ENCODE data around the gene DLG4.
A peak's percentile ranks its signal among the peaks of the same experiment; 100 is the strongest.
"Not testable (repeated sequence)": the region's sequence is repeated elsewhere in the genome, so short reads cannot be mapped to it uniquely, and the experiment has no call there.

Gene DLG4

DNA sequence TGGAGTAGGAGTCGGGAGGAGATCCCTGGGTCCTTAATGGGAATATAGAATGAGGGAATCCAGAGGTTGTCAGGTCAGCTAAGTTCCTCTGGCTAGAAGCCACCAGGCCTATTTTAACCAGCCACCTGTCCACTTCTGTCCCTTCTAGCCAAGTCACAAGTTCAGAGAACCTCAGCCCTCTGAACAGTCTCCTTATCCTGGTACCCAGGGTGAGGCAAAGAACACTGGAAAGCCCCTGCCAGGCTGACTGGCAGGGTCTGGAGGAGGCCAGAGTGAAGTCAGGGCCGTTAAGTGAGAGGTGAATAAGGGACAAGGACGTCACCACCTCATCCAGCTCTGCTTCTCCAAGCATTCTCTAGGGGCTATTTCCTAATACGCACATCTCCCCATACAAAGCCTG is 29.2 kb upstream of the DLG4 start:
- DNase-seq = no peak

DNA sequence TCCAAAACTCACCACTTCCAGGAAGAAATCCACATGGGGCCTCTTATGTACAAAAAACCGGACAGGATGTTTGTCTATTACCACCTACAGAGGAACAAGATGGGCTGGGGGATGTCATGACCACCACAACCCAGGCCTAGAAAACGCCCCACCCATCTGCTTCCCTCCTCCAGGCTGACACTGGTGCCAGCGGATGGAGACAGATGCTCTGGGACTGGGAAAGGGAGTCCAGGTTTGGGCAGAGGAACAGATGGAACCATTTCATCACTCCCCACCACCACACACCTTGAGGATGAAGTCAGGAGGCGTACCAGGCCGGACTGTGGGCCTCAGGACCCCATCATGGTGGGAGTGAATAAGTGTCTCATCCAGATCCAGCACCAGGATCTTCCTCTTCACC is 27.1 kb upstream of the DLG4 start:
- no peak for DNase-seq

DNA sequence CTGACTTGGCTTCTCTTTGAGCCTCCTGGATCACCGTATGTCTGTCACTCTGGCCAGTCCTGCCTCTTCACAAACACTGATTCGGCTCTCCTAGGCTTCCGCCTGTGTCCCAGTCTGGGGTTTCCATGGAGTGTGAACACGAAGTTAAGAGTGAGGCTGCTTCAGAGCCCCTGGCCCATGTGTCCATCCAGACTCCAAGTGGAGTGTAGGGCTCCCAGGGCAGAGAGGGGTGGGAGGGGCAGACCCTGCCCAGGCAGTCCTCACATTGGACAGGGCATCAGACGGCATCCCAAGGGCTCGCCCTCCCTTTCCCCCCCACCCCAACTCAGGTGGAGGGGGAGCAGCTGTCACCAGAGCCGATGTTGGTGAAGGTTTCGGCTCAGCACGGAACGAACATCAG is 24.2 kb upstream of the DLG4 start:
- not testable (repeated sequence) for DNase-seq

DNA sequence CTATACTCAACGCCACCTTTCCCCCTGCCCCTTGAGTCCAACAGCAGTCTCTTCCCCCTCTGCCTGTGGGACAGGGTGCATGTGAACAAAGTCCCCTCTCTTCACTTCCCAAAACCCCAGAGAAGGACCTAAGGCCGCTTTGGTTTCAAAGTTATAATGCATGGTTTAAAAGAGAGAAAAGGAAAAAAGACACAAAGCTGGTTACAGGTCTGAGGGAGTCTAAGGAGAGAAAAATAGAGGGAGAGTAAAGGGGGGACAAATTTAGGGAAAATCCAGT is 23.8 kb upstream of the DLG4 start:
- no peak for DNase-seq

DNA sequence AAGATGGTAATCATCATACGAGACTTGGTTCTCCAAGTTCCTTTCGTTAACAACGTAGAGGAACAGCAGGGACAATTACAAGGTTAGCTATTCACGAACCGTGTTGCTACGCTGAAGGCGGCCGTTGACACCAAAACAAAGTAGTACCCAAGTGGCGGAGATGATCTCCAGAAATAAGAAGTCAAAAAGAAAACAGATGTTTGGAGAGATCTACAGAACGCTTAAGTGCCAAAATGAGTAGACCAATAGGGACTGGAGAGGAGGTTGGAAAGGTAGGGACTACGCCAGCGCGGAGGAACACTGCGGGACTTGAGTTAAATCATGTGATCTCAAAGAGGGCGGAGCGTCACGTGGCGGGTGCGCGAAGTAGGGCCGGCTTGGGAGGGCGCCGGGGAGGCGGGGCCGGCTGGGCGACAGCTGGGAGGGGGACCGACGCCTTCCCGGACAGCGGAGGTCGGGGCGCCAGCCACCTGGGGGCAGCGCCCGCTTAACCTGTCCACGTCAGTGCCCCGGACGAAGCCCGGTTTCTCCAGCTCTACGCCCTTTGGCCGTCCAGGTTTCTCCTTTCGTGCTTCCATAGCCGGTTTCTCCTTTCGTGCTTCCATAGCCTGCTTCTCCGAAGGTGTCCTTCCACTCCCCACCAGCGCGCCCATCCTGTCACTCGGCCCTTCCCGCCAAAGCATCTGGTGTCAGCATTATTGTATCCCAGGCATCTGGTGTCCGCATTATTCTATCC is 23.2 kb upstream of the DLG4 start:
- peak; percentile 71 to 93 for DNase-seq

DNA sequence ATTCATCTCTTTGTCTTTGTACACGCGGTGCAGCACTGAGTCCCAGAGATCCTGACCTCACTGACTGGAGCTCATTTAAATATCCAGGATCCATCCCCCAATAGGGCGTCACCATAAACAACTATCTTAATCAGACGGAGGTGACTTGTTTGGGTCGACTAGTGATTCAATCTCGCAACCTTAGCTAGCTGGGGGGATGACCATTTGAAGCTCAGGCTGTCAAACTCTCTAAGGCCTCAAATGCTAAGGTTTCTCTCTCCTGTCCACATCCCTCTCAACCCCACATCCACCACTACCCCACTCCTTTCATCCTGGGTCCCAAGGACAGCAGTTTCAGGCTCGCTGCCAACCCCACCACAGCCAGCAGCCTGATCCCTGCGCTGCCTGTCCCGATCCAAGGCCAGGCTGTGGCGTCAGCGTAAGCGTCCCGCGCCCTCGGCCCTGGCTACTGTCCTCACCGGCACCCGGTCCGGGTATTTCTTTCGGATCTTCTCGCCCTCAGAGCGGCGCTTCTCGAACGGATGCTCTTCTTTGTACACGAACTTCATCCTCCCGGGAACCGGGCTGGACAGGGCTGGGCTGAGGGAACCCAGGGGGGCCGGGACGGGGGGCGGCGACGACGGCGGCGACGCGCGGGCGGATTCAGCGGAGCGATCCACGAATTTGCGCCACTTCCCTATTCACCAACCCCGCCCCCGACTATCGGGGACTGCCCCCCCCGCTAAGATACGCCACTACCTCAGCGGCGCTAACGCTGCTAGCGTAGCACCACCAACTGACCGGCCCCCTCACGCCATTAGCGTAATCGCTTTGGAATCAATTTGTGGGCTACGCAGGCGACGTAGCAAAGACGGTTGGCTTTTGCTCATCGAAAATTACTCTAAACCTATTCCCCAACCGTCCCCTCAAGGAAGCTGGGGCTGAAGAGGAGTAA is 22.4 kb upstream of the DLG4 start, which contains the start of gene GABARAP:
TSS of gene GABARAP (minus strand) at position 667 of the 934 bp plus-strand sequence. CDS start at position 548, 119 bp downstream.
- DNase-seq = peak; percentile 59 to 80

DNA sequence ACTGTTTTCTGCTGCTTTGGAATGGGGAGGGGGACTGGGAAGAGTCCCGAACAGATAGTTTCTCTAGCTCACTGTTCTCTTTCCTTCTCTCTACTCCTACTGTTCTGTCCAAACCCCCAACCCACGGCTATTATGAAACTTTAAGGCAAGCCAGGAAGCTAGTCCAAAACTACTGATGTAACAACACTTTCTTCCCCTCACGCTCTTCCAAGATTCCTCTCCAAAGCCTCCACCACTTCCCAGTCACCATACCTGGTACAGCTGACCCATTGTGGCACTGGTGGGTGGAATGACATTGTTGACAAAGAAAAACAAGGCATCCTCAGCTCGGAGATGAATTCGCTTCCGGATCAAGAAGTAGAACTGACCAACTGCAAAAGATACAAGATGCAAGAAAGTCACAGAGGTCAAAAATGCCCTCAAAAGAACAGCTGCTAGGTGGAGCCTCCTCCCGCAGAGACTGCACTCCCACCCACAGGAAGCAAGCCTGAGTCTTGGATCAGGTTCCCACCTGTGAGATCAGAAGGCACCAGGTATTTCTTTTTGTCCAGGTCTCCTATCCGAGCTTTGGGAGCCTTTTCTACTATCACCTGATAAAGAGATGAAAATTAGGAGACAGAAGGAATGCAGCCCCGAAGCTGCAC is 21.6 kb upstream of the DLG4 start:
- no peak for DNase-seq

DNA sequence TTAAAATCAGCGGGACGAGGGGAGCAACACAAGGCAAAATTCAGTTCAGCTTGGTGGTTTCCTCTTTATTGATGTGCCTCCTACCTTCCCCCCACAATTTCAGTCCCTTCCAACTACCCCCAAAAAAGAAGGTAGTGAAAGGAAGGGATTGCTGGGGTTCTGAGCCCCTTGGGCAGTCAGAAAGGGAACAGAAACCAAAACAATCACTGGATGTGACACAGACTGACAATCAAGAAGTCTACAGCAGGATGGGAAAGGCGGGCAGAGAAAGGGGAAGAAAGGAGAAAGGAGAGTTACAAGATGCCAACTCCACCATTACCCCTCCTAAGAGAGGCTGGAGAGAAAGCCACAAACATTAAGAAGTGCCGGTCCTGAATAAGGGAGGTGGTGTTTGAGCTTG is 20.7 kb upstream of the DLG4 start:
- no peak for DNase-seq

DNA sequence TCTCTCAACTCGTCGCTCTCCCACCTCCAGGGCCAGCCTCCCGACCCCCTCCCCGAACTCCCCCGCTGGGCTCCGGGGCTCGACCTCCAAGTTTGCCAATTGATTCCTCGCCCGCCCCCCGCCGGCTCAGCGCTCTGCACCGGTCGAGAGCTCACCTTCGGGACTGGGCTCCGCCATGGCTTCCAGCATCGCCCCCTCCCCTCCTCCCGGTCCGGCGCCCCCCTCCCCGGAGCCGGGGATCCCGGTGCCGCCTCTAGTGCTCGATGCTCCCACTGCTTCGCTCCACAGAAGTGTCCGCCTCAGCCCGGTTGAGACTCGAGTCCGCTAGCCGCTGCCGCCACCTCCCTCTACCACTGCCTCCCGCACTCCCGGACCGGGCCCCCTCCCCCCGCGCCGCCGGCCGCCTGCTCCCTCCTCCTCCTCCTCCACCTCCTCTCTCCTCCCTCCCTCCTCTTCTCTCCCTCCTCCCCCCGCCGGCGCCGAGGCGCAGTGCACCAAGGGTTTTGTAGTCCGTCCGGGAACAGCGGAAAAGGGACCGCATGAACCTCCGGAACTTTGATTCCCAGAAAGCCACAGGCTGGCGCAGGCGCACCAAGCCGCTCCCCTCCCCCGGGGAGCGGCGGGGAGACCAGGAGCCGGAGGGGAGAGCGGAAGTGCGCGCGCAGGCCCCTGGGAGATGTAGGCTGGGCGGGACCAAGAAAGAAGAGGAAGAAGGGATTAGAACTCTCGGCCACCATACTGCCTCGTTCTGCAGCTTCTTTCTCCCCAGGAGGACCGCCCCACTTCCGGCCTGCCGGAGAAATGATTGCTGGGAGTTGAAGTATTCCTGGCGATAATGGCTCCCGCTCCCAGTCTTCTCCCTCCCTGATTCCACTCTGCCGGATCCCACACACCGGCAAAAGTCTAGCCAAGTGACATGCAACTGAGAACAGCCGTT is 19.7 kb upstream of the DLG4 start, which contains the start of gene PHF23:
TSS of gene PHF23 (minus strand) at position 367 of the 937 bp plus-strand sequence. CDS start at position 189, 178 bp downstream.
- DNase-seq = peak; percentile 88 to 92

DNA sequence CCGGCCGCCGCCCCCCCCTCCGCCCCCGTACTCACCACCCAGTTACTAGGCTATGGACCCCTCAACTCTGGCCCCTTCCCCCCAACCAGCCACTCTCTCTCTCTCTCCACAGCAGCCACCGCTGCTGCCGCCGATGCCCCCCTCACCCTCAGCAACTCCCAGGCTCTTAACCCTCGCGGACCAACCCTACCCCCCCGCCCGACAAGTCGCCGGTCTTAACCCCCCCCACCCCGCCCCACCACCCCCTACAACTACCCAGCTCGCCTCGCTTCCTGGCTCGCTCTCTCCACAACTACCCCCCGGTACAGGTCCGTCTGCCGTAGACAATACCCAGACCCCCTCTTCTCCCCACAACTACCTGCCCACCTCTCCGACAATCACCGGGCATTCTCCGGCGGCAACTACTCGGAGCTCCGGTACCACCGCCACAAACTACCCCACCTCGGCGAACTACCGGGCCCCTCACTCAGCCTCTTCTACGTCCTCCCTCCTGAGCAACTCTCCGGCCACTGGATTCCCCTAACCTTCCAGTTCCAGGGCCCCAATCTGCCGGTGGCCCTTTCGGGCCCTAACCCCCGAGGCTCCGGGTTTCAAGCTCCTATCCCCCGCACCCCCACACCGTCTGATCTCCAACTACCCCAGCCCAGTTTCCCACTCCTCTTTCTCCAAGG is 18.9 kb upstream of the DLG4 start:
- DNase-seq = no peak

DNA sequence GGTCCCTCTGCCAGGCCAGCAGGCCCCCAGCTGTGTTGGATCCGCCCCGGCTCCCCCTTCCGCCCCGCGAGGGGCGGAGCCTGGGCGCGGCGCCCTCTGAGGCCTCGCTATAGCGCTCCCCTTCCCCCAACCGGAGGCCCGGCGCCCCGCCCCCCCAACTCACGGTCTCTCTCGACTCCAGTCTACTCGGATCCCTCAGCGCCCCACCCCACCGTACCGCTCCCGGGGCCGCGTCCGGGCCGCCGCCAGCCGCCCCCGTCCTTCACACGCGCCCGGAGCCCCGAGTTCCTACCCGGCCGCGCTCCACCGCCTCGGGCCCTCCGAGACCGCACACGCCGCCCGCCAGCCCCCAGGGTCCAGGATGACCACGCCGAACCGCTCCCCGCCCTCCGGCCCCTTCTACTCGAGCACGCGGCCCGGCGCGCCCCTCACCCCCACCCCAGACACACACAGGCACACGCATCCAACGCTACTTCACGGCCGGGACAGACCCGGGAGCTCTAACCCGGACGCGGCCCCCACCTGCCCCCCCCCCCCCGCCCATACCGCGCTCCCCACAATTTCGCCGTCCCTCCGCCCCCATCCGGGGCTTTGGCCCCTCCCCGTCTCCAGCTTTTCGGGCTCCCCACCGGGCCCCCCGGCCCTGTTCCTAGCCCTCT is 18.3 kb upstream of the DLG4 start:
- DNase-seq = no peak

DNA sequence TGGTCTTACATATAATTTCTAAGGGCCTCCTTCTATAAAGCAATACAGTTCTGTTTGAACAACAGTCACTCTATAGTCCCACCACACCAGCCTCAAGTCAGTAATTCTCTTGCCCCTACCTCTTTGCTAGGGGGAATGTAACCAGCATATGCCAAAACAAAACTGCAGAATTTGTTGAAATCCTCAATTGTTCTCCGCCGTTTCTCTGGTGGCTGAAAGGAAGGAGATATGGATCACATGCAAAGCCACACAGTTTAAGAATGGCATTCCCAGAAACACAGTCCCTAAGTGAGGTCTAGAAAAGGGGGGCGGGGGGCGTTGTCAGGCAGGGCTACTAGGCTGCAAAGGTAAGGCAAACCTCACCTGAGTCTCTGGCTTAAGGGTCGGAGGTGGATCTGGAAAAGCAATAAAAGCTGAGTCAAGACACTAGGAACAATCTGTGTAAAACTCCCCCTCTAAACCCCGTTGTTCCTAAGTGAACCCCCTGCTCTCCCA is 17.7 kb upstream of the DLG4 start:
- no peak for DNase-seq

DNA sequence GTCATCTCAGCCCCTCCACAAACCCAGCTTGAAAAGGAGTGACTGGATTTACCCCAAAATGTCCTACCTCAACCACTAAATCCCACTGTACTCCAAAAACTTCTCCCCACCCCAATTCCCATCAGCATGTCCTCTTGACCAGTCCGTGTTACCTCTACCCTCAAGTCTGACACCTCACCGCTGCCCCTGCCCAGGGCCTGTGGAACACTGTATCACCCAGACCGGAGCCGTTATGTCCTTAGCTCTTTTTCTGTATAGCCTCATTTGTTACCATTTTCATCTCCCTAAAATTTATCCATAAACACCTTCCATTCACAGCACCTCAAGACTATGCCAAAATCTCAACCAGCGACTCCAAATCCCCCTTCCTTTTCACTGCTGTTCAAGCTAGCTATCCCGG is 17.2 kb upstream of the DLG4 start:
- DNase-seq = no peak

DNA sequence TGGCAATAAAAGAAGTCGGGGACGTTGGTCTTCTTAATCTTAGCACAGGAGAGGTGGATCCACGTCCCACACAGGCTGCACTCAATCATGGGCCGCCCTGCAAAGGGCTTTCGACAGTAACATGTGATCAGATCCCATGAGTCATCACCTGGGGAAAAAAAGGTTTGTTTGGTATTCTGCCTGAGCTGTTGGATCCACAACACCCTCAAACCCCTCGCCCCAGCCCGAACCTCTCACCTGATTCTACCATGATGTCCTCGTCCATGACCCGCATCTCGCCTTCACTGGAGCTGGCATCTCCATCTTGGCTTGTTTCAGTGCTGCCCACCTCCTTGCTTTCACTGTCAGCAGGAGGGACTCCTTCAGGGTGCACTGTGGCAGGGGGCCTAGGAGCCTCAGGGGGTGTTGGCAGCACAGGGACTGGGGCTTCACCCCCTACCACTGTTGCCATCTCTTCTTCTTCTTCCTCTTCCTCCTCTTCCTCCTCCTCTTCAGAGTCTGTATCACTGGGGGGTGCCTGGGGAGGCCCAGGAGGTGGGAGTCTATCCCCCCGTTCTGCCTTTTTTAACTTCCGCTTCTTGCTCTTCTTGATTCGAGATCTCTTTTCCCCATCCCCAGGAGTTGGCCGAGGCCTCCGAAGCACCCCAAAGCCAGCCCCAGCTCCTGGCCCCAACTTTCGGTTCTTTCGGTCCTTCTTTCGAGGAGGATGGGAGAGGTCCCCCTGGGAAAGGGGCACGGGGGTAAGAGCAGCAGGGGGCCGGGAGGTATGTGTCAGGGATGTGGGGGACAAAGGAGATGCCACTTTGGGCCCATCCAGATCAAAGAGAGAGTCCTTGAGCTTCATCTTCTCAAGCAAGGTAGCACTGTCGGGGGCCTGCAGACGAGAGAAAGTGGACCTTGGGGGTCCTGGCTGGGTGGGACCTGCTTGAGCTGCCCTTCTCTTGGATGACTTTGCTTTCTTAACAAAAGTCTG is 16.3 kb upstream of the DLG4 start:
- no peak for DNase-seq

DNA sequence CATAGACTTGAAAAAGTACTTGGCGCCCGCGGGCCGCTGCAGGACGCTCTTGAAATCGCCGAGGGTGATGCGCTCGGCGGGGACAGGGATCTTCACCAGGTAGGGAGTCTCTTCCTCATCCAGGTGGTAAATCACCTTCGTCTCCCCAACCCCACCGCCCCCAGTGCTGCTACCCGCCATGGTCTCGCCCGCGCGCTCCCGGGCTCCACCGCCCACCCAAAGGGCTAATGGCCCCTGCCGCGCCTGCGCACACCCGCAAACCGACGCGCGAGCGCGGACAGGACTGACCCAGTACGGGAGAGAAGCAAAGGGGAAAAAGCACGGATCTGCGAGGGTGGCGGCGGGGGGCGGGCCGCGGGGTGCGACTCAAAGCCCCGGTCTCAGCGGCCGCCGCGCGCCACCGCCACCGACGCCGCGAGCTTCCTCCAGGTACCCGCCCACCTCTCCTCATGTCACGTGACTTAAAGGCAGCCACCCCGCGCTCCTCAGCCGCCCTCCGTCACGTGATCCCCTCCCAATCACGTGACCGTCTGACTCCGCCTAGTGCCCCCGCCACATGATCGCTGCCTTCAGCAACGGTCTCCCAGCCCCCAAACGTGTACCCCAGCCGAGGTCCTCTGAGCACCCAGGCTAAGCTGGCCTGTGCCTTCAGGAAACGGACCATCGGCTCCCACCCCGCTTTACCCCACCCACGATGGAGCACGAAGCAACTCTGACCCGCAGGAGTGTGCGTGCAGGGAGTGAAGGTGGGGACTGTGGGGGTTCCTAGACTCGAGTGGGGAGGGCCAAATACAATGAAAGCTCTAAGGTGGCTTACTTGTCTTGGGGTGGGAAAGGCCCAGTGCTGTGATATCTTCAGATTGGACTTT is 14.7 kb upstream of the DLG4 start, which contains the start of gene DVL2:
TSS of gene DVL2 (minus strand) at position 435 of the 869 bp plus-strand sequence. CDS start at position 180, 255 bp downstream.
- peak; percentile 53 to 68 for DNase-seq

DNA sequence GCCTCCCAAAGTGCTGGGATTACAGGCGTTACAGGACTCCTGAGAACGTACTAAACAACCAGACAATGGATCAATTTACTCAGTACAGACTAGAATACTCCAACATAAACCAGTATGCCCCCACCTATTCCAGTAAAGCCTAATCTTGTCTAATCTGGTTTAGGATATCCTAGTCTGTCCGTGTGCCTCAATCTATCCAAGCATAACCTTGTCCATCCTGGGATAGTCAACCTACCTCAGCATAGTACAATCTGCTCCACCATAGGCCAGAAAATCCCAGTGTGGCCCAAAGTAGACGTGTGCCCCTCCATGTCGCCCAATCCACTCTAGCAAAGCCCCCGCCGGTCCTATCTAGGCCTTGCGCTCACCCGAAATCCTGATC is 14.1 kb upstream of the DLG4 start:
- no peak for DNase-seq

DNA sequence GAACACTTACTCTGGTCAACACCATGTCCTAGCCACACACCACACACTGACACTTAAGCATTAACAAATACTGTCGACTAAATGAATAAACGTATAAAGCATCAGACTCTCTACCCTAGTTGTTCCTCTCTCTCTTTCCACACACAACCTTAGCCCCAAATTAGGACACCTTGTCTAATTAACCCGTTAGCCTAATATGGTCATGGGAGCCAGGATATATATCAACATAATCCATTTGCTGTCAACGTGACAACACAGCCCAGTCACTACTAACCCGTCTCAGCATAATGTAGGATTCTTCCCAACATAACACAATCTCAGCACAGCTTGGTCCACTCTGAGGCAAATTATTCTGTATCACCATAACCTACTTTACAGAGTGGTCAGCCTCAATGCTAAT is 12.5 kb upstream of the DLG4 start:
- no peak for DNase-seq

DNA sequence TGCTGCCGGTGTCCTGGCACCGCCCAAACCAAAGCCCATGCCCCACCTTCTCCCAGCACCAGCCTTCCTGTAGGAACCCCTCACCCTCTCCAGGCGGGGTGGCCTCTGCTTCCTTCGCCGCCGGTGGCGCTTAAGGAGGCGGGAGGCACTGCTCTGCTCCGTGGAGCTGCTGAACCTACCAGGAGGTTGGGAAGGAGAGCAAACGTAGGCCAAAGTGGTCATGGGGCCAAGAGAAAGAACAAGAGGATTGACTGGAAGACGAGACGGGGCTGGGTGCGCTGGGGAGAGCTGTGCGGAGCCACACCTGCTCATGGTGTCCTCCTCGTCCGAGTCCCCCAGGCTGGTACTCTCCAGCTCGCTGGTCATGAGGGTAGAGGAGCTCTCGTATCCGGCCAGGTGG is 9.9 kb upstream of the DLG4 start:
- no peak for DNase-seq

DNA sequence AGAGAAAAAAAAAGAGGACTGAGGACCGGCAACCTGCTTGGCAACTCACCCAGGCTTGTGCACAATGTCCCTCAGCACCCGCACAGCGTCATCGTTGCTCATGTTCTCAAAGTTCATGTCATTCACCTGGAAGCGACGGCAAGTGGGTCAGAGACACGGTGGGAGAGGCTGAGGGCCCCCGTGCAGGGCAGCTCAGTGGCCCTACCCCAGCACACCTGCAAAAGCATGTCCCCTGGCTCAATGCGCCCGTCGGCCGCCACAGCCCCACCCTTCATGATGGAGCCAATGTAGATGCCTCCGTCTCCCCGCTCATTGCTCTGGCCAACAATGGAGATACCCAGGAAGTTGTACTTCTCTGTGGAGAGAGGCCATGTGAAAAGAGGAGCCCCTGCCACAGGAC is 9.3 kb upstream of the DLG4 start:
- no peak for DNase-seq
